ENCODE results near the gene PTPN4.

The PTPN4 gene

GRCh38 chr2:119808516-119809147, 48.9 kb downstream of the PTPN4 start:
- DNase-seq (ENCODE audit: low spot score), result no peak

- DNase-seq (ENCODE audit: low spot score), result no peak
These were observed 49.8 kb downstream of the PTPN4 start for GRCh38 chr2:119809339-119810048.

GRCh38 chr2:119810049-119810630, 50.4 kb downstream of the PTPN4 start:
- DNase-seq (ENCODE audit: low spot score), result no peak

- DNase-seq (ENCODE audit: low spot score), result no peak
These were observed 54.5 kb downstream of the PTPN4 start for GRCh38 chr2:119814216-119814615.

GRCh38 chr2:119818792-119819191, 59.1 kb downstream of the PTPN4 start:
- no peak for DNase-seq (ENCODE audit: low spot score)

- no peak for DNase-seq (ENCODE audit: low spot score)
These were observed 60.1 kb downstream of the PTPN4 start for GRCh38 chr2:119819846-119820245.

GRCh38 chr2:119820275-119820674, 60.6 kb downstream of the PTPN4 start:
- no peak for DNase-seq (ENCODE audit: low spot score)

- no peak for DNase-seq (ENCODE audit: low spot score)
These were observed 61.5 kb downstream of the PTPN4 start for GRCh38 chr2:119821266-119821665.

- DNase-seq (ENCODE audit: low spot score), result peak; percentile 70
These were observed 64.1 kb downstream of the PTPN4 start for GRCh38 chr2:119823734-119824334.

GRCh38 chr2:119826370-119826961, 66.7 kb downstream of the PTPN4 start:
- peak; percentile 64 for DNase-seq (ENCODE audit: low spot score)

- DNase-seq (ENCODE audit: low spot score), result no peak
These were observed 68.3 kb downstream of the PTPN4 start for GRCh38 chr2:119827866-119828507.

- DNase-seq (ENCODE audit: low spot score), result no peak
These were observed 76.9 kb downstream of the PTPN4 start for GRCh38 chr2:119836455-119837142.

GRCh38 chr2:119837350-119837749, 77.6 kb downstream of the PTPN4 start:
- DNase-seq (ENCODE audit: low spot score), result no peak

GRCh38 chr2:119837759-119838158, 78.0 kb downstream of the PTPN4 start:
- DNase-seq (ENCODE audit: low spot score), result no peak

GRCh38 chr2:119838179-119838578, 78.5 kb downstream of the PTPN4 start:
- DNase-seq (ENCODE audit: low spot score), result no peak

- DNase-seq (ENCODE audit: low spot score), result no peak
These were observed 81.8 kb downstream of the PTPN4 start for GRCh38 chr2:119841550-119841949.

- DNase-seq (ENCODE audit: low spot score), result no peak
These were observed 86.3 kb downstream of the PTPN4 start for GRCh38 chr2:119846021-119846420.

GRCh38 chr2:119849838-119850565, 90.3 kb downstream of the PTPN4 start:
- DNase-seq (ENCODE audit: low spot score), result no peak

- DNase-seq (ENCODE audit: low spot score), result peak; percentile 8
These were observed 92.5 kb downstream of the PTPN4 start for GRCh38 chr2:119852214-119852613.

- DNase-seq (ENCODE audit: low spot score), result no peak
These were observed 94.2 kb downstream of the PTPN4 start for GRCh38 chr2:119853777-119854399.
